Hepatocyte (in vitro differentiated cells): ENCODE results near the gene CALML5. TPM values are rescaled to one million over a fixed set of nuclear protein-coding genes. Genes with fewer than 3 reads are reported as not detected.

ENCODE experiments used
- DNase-seq: peaks from one replicate; pipeline ENCODE4 v3.0.0-alpha.2; 2016; ENCODE audit warnings: low spot score
- H2AFZ ChIP-seq: fragments of 200-600 bp; sonication (generic); 2 replicates; pipeline ENCODE4 v1.6.0; 2016; ENCODE audit warnings: antibody characterized with exemption, mild to moderate bottlenecking
- H3K27ac ChIP-seq: fragments of 200-600 bp; sonication (generic); 2 replicates; pipeline ENCODE4 v1.5.1; 2016; ENCODE audit warnings: mild to moderate bottlenecking
- H3K27me3 ChIP-seq: fragments of 200-600 bp; sonication (generic); 2 replicates; pipeline ENCODE4 v1.6.1; 2016
- H3K36me3 ChIP-seq: fragments of 200-600 bp; sonication (generic); replicated peaks from 2 replicates; pipeline ENCODE4 v1.5.1; 2016; ENCODE audit warnings: low read depth; ENCODE audit not compliant: insufficient read depth
- H3K4me1 ChIP-seq: fragments of 200-600 bp; sonication (generic); 2 replicates; pipeline ENCODE4 v1.5.1; 2016; ENCODE audit warnings: mild to moderate bottlenecking, moderate library complexity; ENCODE audit not compliant: insufficient read depth
- H3K4me2 ChIP-seq: fragments of 200-600 bp; sonication (generic); 2 replicates; pipeline ENCODE4 v1.6.0; 2016
- H3K4me3 ChIP-seq: fragments of 200-600 bp; sonication (generic); 2 replicates; pipeline ENCODE4 v1.5.1; 2016; ENCODE audit warnings: mild to moderate bottlenecking
- H3K79me2 ChIP-seq: fragments of 200-600 bp; sonication (generic); 2 replicates; pipeline ENCODE4 v1.6.0; 2017; ENCODE audit warnings: mild to moderate bottlenecking
- H3K9me2 ChIP-seq: fragments of 200-600 bp; sonication (generic); replicated peaks from 2 replicates; pipeline ENCODE4 v1.6.0; 2017; ENCODE audit warnings: mild to moderate bottlenecking; ENCODE audit not compliant: insufficient read depth
- H3K9me3 ChIP-seq: fragments of 200-600 bp; sonication (generic); 2 replicates; pipeline ENCODE4 v1.5.1; 2016; ENCODE audit warnings: low read depth, mild to moderate bottlenecking
- H4K20me1 ChIP-seq: fragments of 200-600 bp; sonication (generic); 2 replicates; pipeline ENCODE4 v1.6.0; 2016; ENCODE audit warnings: mild to moderate bottlenecking; ENCODE audit not compliant: insufficient read depth, poor library complexity, severe bottlenecking
- CTCF ChIP-seq: fragments of 200-600 bp; sonication (generic); IDR thresholded peaks from 2 replicates; pipeline ENCODE4 v1.5.1; 2016; ENCODE audit warnings: antibody characterized with exemption, mild to moderate bottlenecking; ENCODE audit not compliant: poor library complexity
- EZH2 ChIP-seq: fragments of 200-600 bp; sonication (generic); IDR thresholded peaks from 2 replicates; pipeline ENCODE4 v1.6.1; 2016; ENCODE audit warnings: antibody characterized with exemption, mild to moderate bottlenecking, borderline replicate concordance
- EZH2phosphoT487 ChIP-seq: fragments of 200-600 bp; sonication (generic); IDR thresholded peaks from one replicate; pipeline ENCODE4 v1.6.1; 2018; ENCODE audit warnings: antibody characterized with exemption, mild to moderate bottlenecking, low read depth, moderate library complexity; ENCODE audit not compliant: unreplicated experiment, severe bottlenecking
- WGBS: methylation state at CpG from one replicate; pipeline ENCODE4 v1.1.6; 2016; ENCODE audit warnings: low lambda C conversion rate; ENCODE audit errors: missing lambda C conversion rate; 5-methylcytosine and 5-hydroxymethylcytosine counted together
- polyA plus RNA-seq: library from polyadenylated mRNA; unstranded; fragments of >200 nt; fragmentation: Nextera tagmentation; extraction: Ambion mirVana; gene quantifications from 2 replicates; pipeline ENCODE4 v1.2.1, GENCODE V29; 2016
- total RNA-seq: library from RNA; depleted of rRNA; stranded (reverse); fragments of >200 nt; gene quantifications from 2 replicates; pipeline ENCODE4 v1.2.3, GENCODE V29; 2014

The CALML5 gene
- total and polyA plus RNA-seq, 2 experiments from 2014 or later: not detected

- Histone ChIP-seq H4K20me1 (no peaks in the 10 kb centered on the region), H3K4me3 (no peak overlapping the region), H2AFZ (no peak overlapping the region), H3K36me3 (no peaks in the 10 kb centered on the region), H3K9me3 (no peaks in the 10 kb centered on the region), H3K27me3 (no peaks in the 10 kb centered on the region), H3K27ac (no peak overlapping the region), H3K4me2 (no peak overlapping the region), H3K9me2 (no peaks in the 10 kb centered on the region), H3K79me2 (no peaks in the 10 kb centered on the region), H3K4me1 (peaks cover 10% of the 10 kb centered on the region)
- TF ChIP-seq CTCF: no peak
- no peak for TF ChIP-seq EZH2phosphoT487
- TF ChIP-seq EZH2: no peak
- WGBS: 87% methylated on average over 20 of the region's 21 CpGs
- no peak for DNase-seq
These were observed 19.0 kb downstream of the CALML5 start for GRCh38 chr10:5480162-5480941.

- TF ChIP-seq EZH2phosphoT487: no peak
- no peak for TF ChIP-seq CTCF
- no peak for TF ChIP-seq EZH2
- H4K20me1 ChIP-seq: no peaks in the 10 kb centered on the region
- H3K4me3 ChIP-seq: no peak overlapping the region
- no peak for DNase-seq
- H2AFZ ChIP-seq: no peak overlapping the region
- no peaks in the 10 kb centered on the region for H3K9me3 ChIP-seq
- H3K27ac ChIP-seq: peak overlapping the region; percentile 42
- H3K4me1 ChIP-seq: peaks cover 10% of the 10 kb centered on the region
- H3K9me2 ChIP-seq: no peaks in the 10 kb centered on the region
- H3K27me3 ChIP-seq: no peaks in the 10 kb centered on the region
- H3K36me3 ChIP-seq: no peaks in the 10 kb centered on the region
- H3K79me2 ChIP-seq: no peaks in the 10 kb centered on the region
- H3K4me2 ChIP-seq: no peak overlapping the region
- WGBS: 82% methylated on average over 14 of the region's 14 CpGs
These were observed 19.7 kb downstream of the CALML5 start for GRCh38 chr10:5479481-5480161.

- Histone ChIP-seq H2AFZ (no peak overlapping the region), H4K20me1 (no peaks in the 10 kb centered on the region), H3K79me2 (no peaks in the 10 kb centered on the region), H3K27me3 (no peaks in the 10 kb centered on the region), H3K4me3 (no peak overlapping the region), H3K4me2 (no peak overlapping the region), H3K9me3 (no peaks in the 10 kb centered on the region), H3K36me3 (no peaks in the 10 kb centered on the region), H3K9me2 (no peaks in the 10 kb centered on the region), H3K4me1 (peaks cover 10% of the 10 kb centered on the region), H3K27ac (peak overlapping the region; percentile 42)
- no peak for TF ChIP-seq CTCF
- TF ChIP-seq EZH2phosphoT487: no peak
- no peak for TF ChIP-seq EZH2
- DNase-seq: no peak
- 86% methylated on average over 17 of the region's 18 CpGs for WGBS
These were observed 20.6 kb downstream of the CALML5 start for GRCh38 chr10:5478694-5479305.
